HEK293 (cell line): Measurements from ENCODE around the gene NRROS.

ENCODE experiments used
- CTCF ChIP-seq: fragments of 450-650 bp; formaldehyde crosslinking; IDR thresholded peaks from 2 replicates; pipeline ENCODE4 v1.5.1; 2016; ENCODE audit warnings: missing biosample characterization, missing genetic modification characterization
- IKZF3 ChIP-seq: fragments of 450-650 bp; IDR thresholded peaks from 2 replicates; pipeline ENCODE4 v1.5.0; 2018; ENCODE audit warnings: missing biosample characterization, mild to moderate bottlenecking, missing genetic modification characterization, moderate library complexity
- PATZ1 ChIP-seq: fragments of 450-650 bp; formaldehyde crosslinking; IDR thresholded peaks from 2 replicates; pipeline ENCODE4 v1.5.1; 2016; ENCODE audit warnings: missing biosample characterization, missing genetic modification characterization
- SP2 ChIP-seq: fragments of 450-650 bp; formaldehyde crosslinking; IDR thresholded peaks from 2 replicates; pipeline ENCODE4 v1.5.1; 2016; ENCODE audit warnings: missing biosample characterization, missing genetic modification characterization
- ZBTB49 ChIP-seq: fragments of 450-650 bp; formaldehyde crosslinking; IDR thresholded peaks from 2 replicates; pipeline ENCODE4 v1.5.1; 2016; ENCODE audit warnings: missing biosample characterization, missing genetic modification characterization, low read depth
- ZNF184 ChIP-seq: fragments of 450-650 bp; IDR thresholded peaks from 2 replicates; pipeline ENCODE4 v1.5.1; 2018; ENCODE audit warnings: missing biosample characterization, mild to moderate bottlenecking, missing genetic modification characterization
- ZNF561 ChIP-seq: fragments of 450-650 bp; IDR thresholded peaks from 2 replicates; pipeline ENCODE4 v1.5.1; 2018; ENCODE audit warnings: missing biosample characterization, missing genetic modification characterization, borderline replicate concordance
- ZNF701 ChIP-seq: fragments of 450-650 bp; formaldehyde crosslinking; IDR thresholded peaks from 2 replicates; pipeline ENCODE4 v1.5.1; 2016; ENCODE audit warnings: missing biosample characterization, missing genetic modification characterization
- ZNF707 ChIP-seq: fragments of 450-650 bp; formaldehyde crosslinking; IDR thresholded peaks from 2 replicates; pipeline ENCODE4 v1.5.1; 2016; ENCODE audit warnings: missing biosample characterization, missing genetic modification characterization

GRCh38 chr3:196650740-196651311, 11.3 kb downstream of the NRROS start:
- no peak for TF ChIP-seq ZNF184 (tag by site-specific recombination)
- TF ChIP-seq CTCF (tag by site-specific recombination) = no peak
- TF ChIP-seq ZNF707 (tag by site-specific recombination) = no peak
- TF ChIP-seq ZNF561 = no peak
- no peak for TF ChIP-seq SP2
- TF ChIP-seq ZBTB49 (tag by site-specific recombination) = no peak
- no peak for TF ChIP-seq ZNF701 (tag by site-specific recombination)
- TF ChIP-seq PATZ1 (tag by site-specific recombination) = no peak
- no peak for TF ChIP-seq IKZF3 (tag by site-specific recombination)
